SK-N-MC (cell line): ENCODE results near the gene IL31.

Source experiments
- EZH2 ChIP-seq: fragments of 200-600 bp; sonication (generic); IDR thresholded peaks from one replicate; pipeline ENCODE4 v1.6.1; 2017; ENCODE audit warnings: antibody characterized with exemption
- FOXP2 ChIP-seq: optimal IDR thresholded peaks from 2 replicates; pipeline ENCODE3; 2011; ENCODE audit warnings: mild to moderate bottlenecking, moderate library complexity; ENCODE audit not compliant: insufficient read depth; ENCODE audit errors: extremely low read length, control extremely low read depth
- POLR2AphosphoS5 ChIP-seq: IDR thresholded peaks from 2 replicates; pipeline ENCODE4 v1.6.1; 2012; ENCODE audit warnings: mild to moderate bottlenecking, low read depth, low read length, borderline replicate concordance

GRCh38 chr12:122148657-122149056 is 25.4 kb downstream of the IL31 start:
- TF ChIP-seq EZH2: no peak
- no peak for TF ChIP-seq POLR2AphosphoS5
- no peak for TF ChIP-seq FOXP2
